ENCODE data around the gene CAMK1D. TPM values are rescaled to one million over a fixed set of nuclear protein-coding genes. Genes with fewer than 3 reads are reported as not detected.
"Not testable (repeated sequence)": the region's sequence is repeated elsewhere in the genome, so short reads cannot be mapped to it uniquely, and the experiment has no call there.

Gene CAMK1D
- total RNA-seq, 1 donor from 2014 or later: 22.5 TPM

DNA sequence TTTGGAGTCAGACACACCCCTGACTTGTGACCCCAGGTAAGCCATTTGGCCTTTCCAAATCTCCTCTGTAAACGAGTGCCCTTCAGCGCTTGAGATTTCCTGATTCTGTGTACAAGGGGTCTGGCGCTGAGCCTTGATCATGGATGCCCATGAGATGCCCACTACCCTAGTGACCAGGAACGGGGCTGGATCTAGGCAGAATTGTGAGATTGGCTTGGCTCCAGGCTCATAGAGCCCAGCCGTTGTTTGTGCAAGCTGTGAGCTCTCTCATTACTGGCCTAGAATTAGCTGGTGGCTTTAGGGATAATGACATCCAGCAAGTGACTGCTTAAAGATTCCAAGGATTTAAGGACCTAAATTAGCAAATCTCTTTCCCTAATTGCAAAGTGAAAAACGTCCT lies 84.9 kb downstream of the CAMK1D start:
- Histone ChIP-seq H3K4me1 (no peaks in the 10 kb centered on the region), H3K27ac (no peak overlapping the region), H3K9me3 (no peaks in the 10 kb centered on the region), H3K36me3 (no peaks in the 10 kb centered on the region), H3K4me3 (no peak overlapping the region), H3K27me3 (ENCODE audit: low read depth) (peaks cover 5% of the 10 kb centered on the region)
- ATAC-seq: no peak
- intact Hi-C loops (cut with DNase I): no loop called here
- DNase-seq: no peak
- TF ChIP-seq, protein P1, sequence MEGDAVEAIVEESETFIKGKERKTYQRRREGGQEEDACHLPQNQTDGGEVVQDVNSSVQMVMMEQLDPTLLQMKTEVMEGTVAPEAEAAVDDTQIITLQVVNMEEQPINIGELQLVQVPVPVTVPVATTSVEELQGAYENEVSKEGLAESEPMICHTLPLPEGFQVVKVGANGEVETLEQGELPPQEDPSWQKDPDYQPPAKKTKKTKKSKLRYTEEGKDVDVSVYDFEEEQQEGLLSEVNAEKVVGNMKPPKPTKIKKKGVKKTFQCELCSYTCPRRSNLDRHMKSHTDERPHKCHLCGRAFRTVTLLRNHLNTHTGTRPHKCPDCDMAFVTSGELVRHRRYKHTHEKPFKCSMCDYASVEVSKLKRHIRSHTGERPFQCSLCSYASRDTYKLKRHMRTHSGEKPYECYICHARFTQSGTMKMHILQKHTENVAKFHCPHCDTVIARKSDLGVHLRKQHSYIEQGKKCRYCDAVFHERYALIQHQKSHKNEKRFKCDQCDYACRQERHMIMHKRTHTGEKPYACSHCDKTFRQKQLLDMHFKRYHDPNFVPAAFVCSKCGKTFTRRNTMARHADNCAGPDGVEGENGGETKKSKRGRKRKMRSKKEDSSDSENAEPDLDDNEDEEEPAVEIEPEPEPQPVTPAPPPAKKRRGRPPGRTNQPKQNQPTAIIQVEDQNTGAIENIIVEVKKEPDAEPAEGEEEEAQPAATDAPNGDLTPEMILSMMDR (IDR thresholded peaks at IDR 0.05): no peak

DNA sequence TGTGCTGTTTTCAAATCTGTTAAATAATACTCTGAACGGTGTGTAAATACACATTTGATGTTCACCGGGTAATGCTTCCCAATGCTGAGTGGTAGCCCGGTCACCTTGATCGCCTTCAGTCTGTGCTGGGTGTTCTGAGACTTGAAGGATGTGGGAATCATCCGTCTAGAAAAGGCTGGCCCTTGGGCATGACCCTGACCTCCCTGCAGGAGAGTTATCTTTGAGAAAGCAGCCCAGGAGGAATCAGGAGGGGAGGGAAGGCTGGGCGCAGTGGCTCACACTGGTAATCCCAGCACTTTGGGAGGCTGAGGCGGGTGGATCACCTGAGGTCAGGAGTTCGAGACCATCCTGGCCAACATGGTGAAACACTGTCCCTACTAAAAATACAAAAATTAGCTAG lies 85.3 kb downstream of the CAMK1D start:
- ATAC-seq; H3K4me1 ChIP-seq; intact Hi-C loops (cut with DNase I); H3K4me3 ChIP-seq; H3K9me3 ChIP-seq; H3K36me3 ChIP-seq; H3K27ac ChIP-seq; DNase-seq; H3K27me3 ChIP-seq (ENCODE audit: low read depth): not testable (repeated sequence)

DNA sequence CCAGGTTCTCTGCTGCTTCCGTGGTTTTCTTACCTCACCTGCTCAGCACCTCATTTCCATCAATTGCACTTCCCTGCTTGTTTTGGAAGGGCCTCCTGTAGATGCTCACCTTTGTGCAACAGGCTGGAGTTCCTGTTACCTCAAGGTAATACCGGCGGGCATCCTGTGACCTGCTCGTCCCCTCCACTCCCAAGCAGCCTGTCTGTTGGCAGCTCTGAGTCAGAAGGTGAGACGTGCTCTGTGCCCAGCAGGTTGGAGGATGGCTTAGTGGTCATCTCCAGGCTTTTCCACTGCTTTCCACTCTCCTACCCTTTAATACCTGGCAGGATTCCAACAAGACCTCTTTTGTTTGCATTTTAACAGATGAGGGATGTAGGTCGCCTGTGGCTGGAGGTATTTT lies 86.0 kb downstream of the CAMK1D start:
- TF ChIP-seq, protein P1 (IDR thresholded peaks at IDR 0.05): no peak
- no peak overlapping the region for H3K4me3 ChIP-seq
- H3K27ac ChIP-seq: no peak overlapping the region
- H3K36me3 ChIP-seq: no peaks in the 10 kb centered on the region
- ATAC-seq: no peak
- H3K4me1 ChIP-seq: no peaks in the 10 kb centered on the region
- H3K27me3 ChIP-seq (ENCODE audit: low read depth): peaks cover 5% of the 10 kb centered on the region
- peaks cover 8% of the 10 kb centered on the region for H3K9me3 ChIP-seq
- DNase-seq: no peak
- intact Hi-C loops (cut with DNase I): no loop called here

DNA sequence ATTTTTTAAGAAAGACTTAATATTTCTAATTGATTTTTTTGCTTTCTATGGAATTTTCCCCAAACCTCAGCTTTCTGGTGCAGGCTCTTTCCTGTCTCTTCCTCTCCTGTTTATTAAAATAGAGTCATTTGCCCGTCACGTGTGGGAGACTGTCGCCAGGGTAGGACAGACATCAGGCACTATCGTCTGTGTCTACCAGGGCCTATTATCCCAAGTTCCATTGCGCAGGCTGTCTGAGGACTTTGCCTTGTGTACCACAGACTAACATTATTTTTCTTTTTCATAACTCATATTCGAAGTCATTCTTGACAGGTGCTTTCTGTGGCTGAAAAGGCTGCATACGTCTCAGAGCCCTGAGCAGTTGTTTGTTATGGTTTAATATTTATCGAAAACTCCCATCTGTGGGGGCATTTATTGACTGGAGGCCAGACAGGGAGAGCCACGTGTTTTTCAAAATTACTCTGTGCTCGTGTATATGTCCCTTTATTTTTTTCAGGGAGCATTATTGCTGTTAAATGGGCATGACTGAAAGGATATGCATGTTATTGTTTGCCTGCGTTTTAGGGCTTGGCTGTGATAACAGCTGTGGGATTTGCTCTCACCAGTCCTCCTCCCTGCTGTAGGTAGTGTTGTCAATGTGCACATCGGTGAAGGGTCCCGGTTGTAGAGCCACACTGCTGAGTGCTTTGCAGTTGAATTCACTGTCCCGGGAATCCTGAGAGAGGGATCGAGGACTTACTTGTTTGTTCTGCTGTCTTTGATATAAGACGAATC lies 89.8 kb downstream of the CAMK1D start:
- Histone ChIP-seq H3K36me3 (no peaks in the 10 kb centered on the region), H3K27me3 (ENCODE audit: low read depth) (no peaks in the 10 kb centered on the region), H3K4me3 (no peak overlapping the region), H3K4me1 (no peaks in the 10 kb centered on the region), H3K9me3 (peaks cover 8% of the 10 kb centered on the region), H3K27ac (no peak overlapping the region)
- ATAC-seq: no peak
- DNase-seq: no peak
- intact Hi-C loops (cut with DNase I): no loop called here
- TF ChIP-seq, protein P1 (IDR thresholded peaks at IDR 0.05): no peak

DNA sequence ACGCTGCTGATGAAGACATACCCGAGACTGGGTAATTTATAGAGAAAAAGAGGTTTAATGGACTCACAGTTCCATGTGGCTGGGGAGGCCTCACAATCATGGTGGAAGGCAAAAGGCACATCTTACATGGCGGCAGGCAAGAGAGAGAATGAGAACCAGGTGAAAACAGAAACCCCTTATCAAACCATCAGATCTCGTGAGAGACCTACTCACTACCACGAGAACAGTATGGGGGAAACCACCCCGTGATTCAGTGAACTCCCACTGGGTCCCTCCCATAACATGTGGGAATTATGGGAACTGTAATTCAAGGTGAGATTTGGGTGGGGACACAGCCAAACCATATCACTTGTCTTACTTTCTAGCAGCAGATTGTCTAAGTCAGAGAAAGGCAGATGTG lies 90.4 kb downstream of the CAMK1D start:
- H3K27ac ChIP-seq; H3K27me3 ChIP-seq (ENCODE audit: low read depth); DNase-seq; H3K9me3 ChIP-seq; ATAC-seq; H3K4me3 ChIP-seq; H3K36me3 ChIP-seq; H3K4me1 ChIP-seq; intact Hi-C loops (cut with DNase I): not testable (repeated sequence)

DNA sequence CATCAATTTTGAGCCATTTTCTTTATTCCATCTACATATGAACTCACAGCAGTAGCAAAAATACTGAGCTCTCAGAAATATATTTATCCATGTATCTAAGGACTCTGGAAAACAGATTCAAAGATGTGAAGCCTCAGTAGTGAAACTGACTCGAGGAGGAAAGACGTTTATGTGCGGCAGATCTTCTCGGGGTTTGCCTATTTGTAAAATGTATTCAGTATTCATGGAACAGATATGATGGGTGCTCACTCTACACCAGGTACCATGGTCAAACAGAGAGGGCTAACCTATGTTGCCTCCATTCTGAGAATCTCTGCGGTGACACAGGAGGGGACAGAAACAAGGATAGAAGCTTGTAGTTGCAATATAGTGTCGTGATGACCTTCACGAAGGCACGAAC lies 93.7 kb downstream of the CAMK1D start:
- Histone ChIP-seq H3K27me3 (ENCODE audit: low read depth) (no peaks in the 10 kb centered on the region), H3K36me3 (no peaks in the 10 kb centered on the region), H3K9me3 (peaks cover 8% of the 10 kb centered on the region), H3K4me3 (no peak overlapping the region), H3K27ac (no peak overlapping the region), H3K4me1 (no peaks in the 10 kb centered on the region)
- TF ChIP-seq, protein P1 (IDR thresholded peaks at IDR 0.05): no peak
- no peak for ATAC-seq
- intact Hi-C loops (cut with DNase I): no loop called here
- DNase-seq: no peak
